ENCODE results near the gene TRPM2. TPM values are rescaled to one million over a fixed set of nuclear protein-coding genes. Genes with fewer than 3 reads are reported as not detected.
A peak's percentile ranks its signal among the peaks of the same experiment; 100 is the strongest.

Gene TRPM2
- total RNA-seq, 2 donors from 2014 or later = 1.6 to 12.5 TPM

DNA sequence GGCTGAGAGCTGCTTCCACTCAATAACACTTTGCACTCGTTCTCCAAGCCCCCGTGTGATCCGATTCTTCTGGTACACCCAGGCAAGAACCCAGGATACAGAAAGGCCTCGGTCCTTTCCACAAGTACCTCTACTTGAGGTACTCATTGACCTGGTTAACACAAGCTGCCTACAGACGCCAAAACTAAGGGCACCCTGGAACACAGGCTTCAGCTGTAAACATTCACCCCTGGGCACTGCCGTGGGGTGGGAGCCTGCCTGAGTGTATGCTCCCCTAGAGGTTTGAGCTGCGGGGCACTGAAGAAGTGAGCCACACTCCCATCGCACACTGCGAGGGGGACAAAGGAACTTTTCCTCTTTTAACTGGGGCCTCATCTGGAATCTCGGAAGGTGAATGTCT, 132.4 kb downstream of the TRPM2 start:
- Histone ChIP-seq H3K9ac (ENCODE audit: extremely low read depth, low read length, poor library complexity, severe bottlenecking) (no peak overlapping the region), H3K4me1 (ENCODE audit: control insufficient read depth, insufficient read depth, low read length) (no peaks in the 10 kb centered on the region), H3K9me3 (ENCODE audit: control insufficient read depth, low read length) (peaks cover 26% of the 10 kb centered on the region), H3K36me3 (ENCODE audit: control insufficient read depth, insufficient read depth, low read length) (peaks cover 3% of the 10 kb centered on the region), H3K4me3 (ENCODE audit: low read length) (no peak overlapping the region), H3K27ac (ENCODE audit: low read depth, low read length) (no peak overlapping the region), H3K27me3 (ENCODE audit: control insufficient read depth, insufficient read depth, low read length, poor library complexity, severe bottlenecking) (no peaks in the 10 kb centered on the region)
- Mint-ChIP-seq H3K4me3 (peak overlapping the region; percentile 79), H3K9me3 (peaks cover 11% of the 10 kb centered on the region), H3K4me1 (peaks cover 13% of the 10 kb centered on the region), H3K27me3 (ENCODE audit: insufficient read depth) (no peaks in the 10 kb centered on the region), H3K36me3 (ENCODE audit: low read depth) (peaks cover 23% of the 10 kb centered on the region), H3K27ac (peak overlapping the region; percentile 89)
- 85 to 92% methylated on average over 10 of the region's 10 CpGs for WGBS, 2 experiments (ENCODE audit: insufficient coverage in 1 of 2, insufficient read length in 1 of 2)
- no peak for DNase-seq
- TF ChIP-seq, protein P1, sequence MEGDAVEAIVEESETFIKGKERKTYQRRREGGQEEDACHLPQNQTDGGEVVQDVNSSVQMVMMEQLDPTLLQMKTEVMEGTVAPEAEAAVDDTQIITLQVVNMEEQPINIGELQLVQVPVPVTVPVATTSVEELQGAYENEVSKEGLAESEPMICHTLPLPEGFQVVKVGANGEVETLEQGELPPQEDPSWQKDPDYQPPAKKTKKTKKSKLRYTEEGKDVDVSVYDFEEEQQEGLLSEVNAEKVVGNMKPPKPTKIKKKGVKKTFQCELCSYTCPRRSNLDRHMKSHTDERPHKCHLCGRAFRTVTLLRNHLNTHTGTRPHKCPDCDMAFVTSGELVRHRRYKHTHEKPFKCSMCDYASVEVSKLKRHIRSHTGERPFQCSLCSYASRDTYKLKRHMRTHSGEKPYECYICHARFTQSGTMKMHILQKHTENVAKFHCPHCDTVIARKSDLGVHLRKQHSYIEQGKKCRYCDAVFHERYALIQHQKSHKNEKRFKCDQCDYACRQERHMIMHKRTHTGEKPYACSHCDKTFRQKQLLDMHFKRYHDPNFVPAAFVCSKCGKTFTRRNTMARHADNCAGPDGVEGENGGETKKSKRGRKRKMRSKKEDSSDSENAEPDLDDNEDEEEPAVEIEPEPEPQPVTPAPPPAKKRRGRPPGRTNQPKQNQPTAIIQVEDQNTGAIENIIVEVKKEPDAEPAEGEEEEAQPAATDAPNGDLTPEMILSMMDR (conservative IDR thresholded peaks at IDR 0.05) = no peak

GRCh38 chr21:44486302-44486701, 132.9 kb downstream of the TRPM2 start:
- Histone ChIP-seq H3K9me3 (ENCODE audit: control insufficient read depth, low read length) (peaks cover 30% of the 10 kb centered on the region), H3K27me3 (ENCODE audit: control insufficient read depth, insufficient read depth, low read length, poor library complexity, severe bottlenecking) (no peaks in the 10 kb centered on the region), H3K9ac (ENCODE audit: extremely low read depth, low read length, poor library complexity, severe bottlenecking) (no peak overlapping the region), H3K4me1 (ENCODE audit: control insufficient read depth, insufficient read depth, low read length) (no peaks in the 10 kb centered on the region), H3K27ac (ENCODE audit: low read depth, low read length) (no peak overlapping the region), H3K36me3 (ENCODE audit: control insufficient read depth, insufficient read depth, low read length) (peaks cover 7% of the 10 kb centered on the region), H3K4me3 (ENCODE audit: low read length) (no peak overlapping the region)
- peaks cover 27% of the 10 kb centered on the region for H3K36me3 Mint-ChIP-seq (ENCODE audit: low read depth)
- peak overlapping the region; percentile 89 for H3K27ac Mint-ChIP-seq
- H3K27me3 Mint-ChIP-seq (ENCODE audit: insufficient read depth) = no peaks in the 10 kb centered on the region
- TF ChIP-seq, protein P1 (conservative IDR thresholded peaks at IDR 0.05) = no peak
- 92 to 96% methylated on average over 10 to 15 of the region's 16 CpGs for WGBS, 2 experiments (ENCODE audit: insufficient coverage in 1 of 2, insufficient read length in 1 of 2)
- H3K4me3 Mint-ChIP-seq = peak overlapping the region; percentile 79
- no peak for DNase-seq
- peaks cover 13% of the 10 kb centered on the region for H3K4me1 Mint-ChIP-seq
- H3K9me3 Mint-ChIP-seq = peaks cover 14% of the 10 kb centered on the region

GRCh38 chr21:44487831-44488230, 134.4 kb downstream of the TRPM2 start:
- H3K4me1 ChIP-seq (ENCODE audit: control insufficient read depth, insufficient read depth, low read length) = no peaks in the 10 kb centered on the region
- H3K9me3 ChIP-seq (ENCODE audit: control insufficient read depth, low read length) = peaks cover 43% of the 10 kb centered on the region
- H3K36me3 ChIP-seq (ENCODE audit: control insufficient read depth, insufficient read depth, low read length) = peaks cover 7% of the 10 kb centered on the region
- H3K27ac ChIP-seq (ENCODE audit: low read depth, low read length) = no peak overlapping the region
- Mint-ChIP-seq H3K27me3 (ENCODE audit: insufficient read depth) (no peaks in the 10 kb centered on the region), H3K9me3 (peaks cover 28% of the 10 kb centered on the region), H3K27ac (no peak overlapping the region), H3K36me3 (ENCODE audit: low read depth) (peaks cover 42% of the 10 kb centered on the region), H3K4me3 (peak overlapping the region; percentile 79), H3K4me1 (peaks cover 4% of the 10 kb centered on the region)
- H3K4me3 ChIP-seq (ENCODE audit: low read length) = no peak overlapping the region
- TF ChIP-seq, protein P1 (conservative IDR thresholded peaks at IDR 0.05) = peak; percentile 90
- no peak overlapping the region for H3K9ac ChIP-seq (ENCODE audit: extremely low read depth, low read length, poor library complexity, severe bottlenecking)
- peak; percentile 85 for DNase-seq
- no peaks in the 10 kb centered on the region for H3K27me3 ChIP-seq (ENCODE audit: control insufficient read depth, insufficient read depth, low read length, poor library complexity, severe bottlenecking)
- 0 to 22% methylated on average over 2 to 4 of the region's 4 CpGs for WGBS, 2 experiments (ENCODE audit: insufficient coverage in 1 of 2, insufficient read length in 1 of 2)

All from endodermal cell (in vitro differentiated cells).